Heart left ventricle (tissue), 13 donors: ENCODE results near the gene FOXP1.

Experiments
- POLR2A ChIP-seq, 2 donors: fragments of 450-650 bp; IDR thresholded peaks; one replicate each; pipeline ENCODE4 v1.6.1; 2017; ENCODE audit warnings: antibody characterized with exemption in 2 of 2, mild to moderate bottlenecking in 2 of 2, moderate library complexity in 2 of 2
- TF ChIP-seq, protein P1 (sequence below), 12 donors: fragments of 200-600 bp; sonication (generic) in 4 of 12; IDR thresholded peaks; one replicate each; pipeline versions ENCODE4 v1.5.0 to v1.8.0; 2018 to 2022; ENCODE audit warnings: antibody characterized with exemption in 12 of 12, mild to moderate bottlenecking in 5 of 12
- donor health status: ischemic (EF 13 %, LVEDD 7.1; RV severe dilation, severe dysfunction).
- donor health status: DM: no; HTN: yes; CAD: no.
- donor health status: DM: no; HTN: no; CAD: no.
- donor health status: ischemic (EF 25% LVEDD 6.9; RV normal size, moderate dysfunction).
- donor health status: ischemic (EF 25% LVEDD 5.7; RV mildly dilated, moderate dysfunction).
- donor health status: ischemic (EF 35%, LVEDD 5.7; RV mildly dilated, moderate dysfunction).
- donor health status: nonischemic (EF 11% LVEDD 7.7; RV severe dilation, severe dysfunction).
- donor health status: DM: yes; HTN: yes; CAD: no.
- donor health status: PGD.
- donor health status: ischemic (EF 29% LVEDD 5.4; RV normal size, mild dysfunction).
- donor health status: nonischemic (EF 23%, LVEDD 6.1; RV moderate dilation, normal function).

DNA sequence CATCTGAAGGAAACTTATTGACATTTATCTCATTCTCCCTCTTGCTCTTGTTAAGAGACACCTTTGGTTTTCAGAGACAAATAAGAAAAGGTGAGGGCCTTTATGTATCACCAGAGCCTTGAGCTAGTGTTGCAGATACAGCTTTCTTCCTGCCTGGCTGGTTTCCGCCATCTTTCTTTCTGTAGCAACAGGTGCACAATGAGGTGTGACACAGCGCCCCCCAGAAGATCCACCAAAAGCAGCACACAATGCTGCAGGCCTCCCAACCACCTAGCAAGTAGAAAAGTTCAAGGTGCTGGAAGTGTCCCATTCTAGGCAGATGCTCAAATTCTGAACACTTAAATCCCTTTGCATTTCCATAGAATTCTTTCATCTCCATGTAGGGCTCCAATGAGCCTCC is 106.6 kb downstream of the FOXP1 start:
- TF ChIP-seq POLR2A (IDR thresholded peaks at IDR 0.05) = no peak
- TF ChIP-seq, protein P1, sequence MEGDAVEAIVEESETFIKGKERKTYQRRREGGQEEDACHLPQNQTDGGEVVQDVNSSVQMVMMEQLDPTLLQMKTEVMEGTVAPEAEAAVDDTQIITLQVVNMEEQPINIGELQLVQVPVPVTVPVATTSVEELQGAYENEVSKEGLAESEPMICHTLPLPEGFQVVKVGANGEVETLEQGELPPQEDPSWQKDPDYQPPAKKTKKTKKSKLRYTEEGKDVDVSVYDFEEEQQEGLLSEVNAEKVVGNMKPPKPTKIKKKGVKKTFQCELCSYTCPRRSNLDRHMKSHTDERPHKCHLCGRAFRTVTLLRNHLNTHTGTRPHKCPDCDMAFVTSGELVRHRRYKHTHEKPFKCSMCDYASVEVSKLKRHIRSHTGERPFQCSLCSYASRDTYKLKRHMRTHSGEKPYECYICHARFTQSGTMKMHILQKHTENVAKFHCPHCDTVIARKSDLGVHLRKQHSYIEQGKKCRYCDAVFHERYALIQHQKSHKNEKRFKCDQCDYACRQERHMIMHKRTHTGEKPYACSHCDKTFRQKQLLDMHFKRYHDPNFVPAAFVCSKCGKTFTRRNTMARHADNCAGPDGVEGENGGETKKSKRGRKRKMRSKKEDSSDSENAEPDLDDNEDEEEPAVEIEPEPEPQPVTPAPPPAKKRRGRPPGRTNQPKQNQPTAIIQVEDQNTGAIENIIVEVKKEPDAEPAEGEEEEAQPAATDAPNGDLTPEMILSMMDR (IDR thresholded peaks at IDR 0.05) = no peak
